ENCODE data around the gene REXO5. TPM values are rescaled to one million over a fixed set of nuclear protein-coding genes. Genes with fewer than 3 reads are reported as not detected.

REXO5 gene
- total RNA-seq, 3 donors from 2014 or later: 4.8 to 13.2 (median 5.9) TPM

DNA sequence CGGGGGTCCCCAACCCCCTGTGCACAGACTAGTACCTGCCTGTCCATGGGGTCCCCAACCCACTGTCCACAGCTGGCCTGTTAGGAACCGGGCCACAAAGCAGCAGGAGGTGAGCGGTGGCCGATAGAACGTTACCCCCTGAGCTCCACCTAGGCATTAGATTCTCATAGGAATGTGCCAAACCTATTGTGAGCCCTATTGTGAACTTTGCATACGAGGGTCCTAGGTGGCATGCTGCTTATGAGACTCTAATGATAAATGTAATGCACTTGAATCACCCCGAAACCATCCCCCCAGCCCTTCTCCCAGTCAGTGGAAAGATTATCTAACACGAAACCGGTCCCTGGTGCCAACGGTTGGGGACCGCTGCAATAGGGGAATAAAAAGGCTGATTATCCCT, 1.5 kb downstream of the REXO5 start:
- no peaks in the 10 kb centered on the region for H3K36me3 ChIP-seq
- TF ChIP-seq POLR2A (IDR thresholded peaks at IDR 0.05) (no peak), POLR2AphosphoS5 (IDR thresholded peaks at IDR 0.05) (no peak)
- TF ChIP-seq, protein P1, sequence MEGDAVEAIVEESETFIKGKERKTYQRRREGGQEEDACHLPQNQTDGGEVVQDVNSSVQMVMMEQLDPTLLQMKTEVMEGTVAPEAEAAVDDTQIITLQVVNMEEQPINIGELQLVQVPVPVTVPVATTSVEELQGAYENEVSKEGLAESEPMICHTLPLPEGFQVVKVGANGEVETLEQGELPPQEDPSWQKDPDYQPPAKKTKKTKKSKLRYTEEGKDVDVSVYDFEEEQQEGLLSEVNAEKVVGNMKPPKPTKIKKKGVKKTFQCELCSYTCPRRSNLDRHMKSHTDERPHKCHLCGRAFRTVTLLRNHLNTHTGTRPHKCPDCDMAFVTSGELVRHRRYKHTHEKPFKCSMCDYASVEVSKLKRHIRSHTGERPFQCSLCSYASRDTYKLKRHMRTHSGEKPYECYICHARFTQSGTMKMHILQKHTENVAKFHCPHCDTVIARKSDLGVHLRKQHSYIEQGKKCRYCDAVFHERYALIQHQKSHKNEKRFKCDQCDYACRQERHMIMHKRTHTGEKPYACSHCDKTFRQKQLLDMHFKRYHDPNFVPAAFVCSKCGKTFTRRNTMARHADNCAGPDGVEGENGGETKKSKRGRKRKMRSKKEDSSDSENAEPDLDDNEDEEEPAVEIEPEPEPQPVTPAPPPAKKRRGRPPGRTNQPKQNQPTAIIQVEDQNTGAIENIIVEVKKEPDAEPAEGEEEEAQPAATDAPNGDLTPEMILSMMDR (IDR thresholded peaks at IDR 0.05): no peak

DNA sequence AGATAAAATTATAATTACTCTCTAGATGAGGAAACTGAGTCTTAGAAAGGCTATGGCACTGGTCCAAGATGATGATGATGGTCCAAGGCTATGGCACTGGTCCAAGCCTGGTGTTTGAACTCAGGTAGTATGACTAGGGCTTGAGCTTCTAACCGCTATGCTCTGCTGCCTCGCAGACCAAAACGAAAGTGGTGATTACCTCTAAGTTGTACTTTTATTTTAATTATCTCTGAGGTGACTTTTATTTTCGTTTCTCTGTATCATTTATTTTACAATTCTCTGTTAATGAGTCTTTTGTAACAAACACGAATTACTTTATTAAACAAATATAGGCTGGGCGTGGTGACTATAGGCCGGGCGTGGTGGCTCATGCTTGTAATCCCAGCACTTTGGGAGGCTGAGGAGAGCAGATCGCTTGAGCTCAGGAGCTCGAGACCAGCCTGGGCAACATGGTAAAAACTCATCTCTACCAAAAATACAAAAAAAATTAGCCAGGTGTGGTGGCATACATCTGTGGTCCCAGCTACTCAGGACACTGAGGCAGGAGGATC, 5.6 kb downstream of the REXO5 start:
- H3K27ac ChIP-seq: no peak overlapping the region
- no peak overlapping the region for H3K4me3 ChIP-seq
- DNase-seq (ENCODE audit: low spot score in 2 of 2): no peak
- H3K4me1 ChIP-seq: no peaks in the 10 kb centered on the region
- H3K36me3 ChIP-seq: no peaks in the 10 kb centered on the region
- no peaks in the 10 kb centered on the region for H3K27me3 ChIP-seq
- intact Hi-C loops (cut with DNase I; ENCODE audit: low total_unique reads): no loop called here
- TF ChIP-seq POLR2A (IDR thresholded peaks at IDR 0.05): no peak
- TF ChIP-seq POLR2AphosphoS5 (IDR thresholded peaks at IDR 0.05): no peak
- TF ChIP-seq, protein P1 (IDR thresholded peaks at IDR 0.05): no peak
- H3K9me3 ChIP-seq: no peaks in the 10 kb centered on the region

More for the DNA sequence above, 1.5 kb downstream of the REXO5 start:
- H3K4me1 ChIP-seq: no peaks in the 10 kb centered on the region
- no peaks in the 10 kb centered on the region for H3K27me3 ChIP-seq
- no peaks in the 10 kb centered on the region for H3K9me3 ChIP-seq
- no peak overlapping the region for H3K4me3 ChIP-seq
- DNase-seq (ENCODE audit: low spot score in 2 of 2): no peak
- H3K27ac ChIP-seq: no peak overlapping the region
- intact Hi-C loops (cut with DNase I; ENCODE audit: low total_unique reads): no loop called here

DNA sequence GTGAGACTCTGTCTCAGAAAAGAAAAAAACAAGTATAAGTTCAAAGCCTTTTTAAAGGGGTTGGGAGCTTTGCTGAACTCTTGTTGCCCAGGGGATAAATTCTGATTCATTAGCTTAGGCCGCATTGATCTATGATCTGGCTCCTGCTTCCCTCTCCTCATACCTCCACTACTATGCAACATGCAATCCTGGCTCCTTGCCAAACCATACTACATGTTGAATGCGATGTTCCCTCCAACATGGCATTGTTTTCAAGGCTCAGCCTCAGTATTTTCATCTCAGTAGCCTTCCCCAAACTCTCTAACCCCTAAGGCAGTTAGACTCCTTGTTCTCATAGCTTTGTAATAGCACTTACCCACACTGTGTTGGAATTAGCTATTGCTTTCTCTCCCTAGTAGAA, 6.2 kb downstream of the REXO5 start:
- H3K27ac ChIP-seq: no peak overlapping the region
- H3K9me3 ChIP-seq: no peaks in the 10 kb centered on the region
- H3K36me3 ChIP-seq: no peaks in the 10 kb centered on the region
- TF ChIP-seq POLR2AphosphoS5 (IDR thresholded peaks at IDR 0.05): no peak
- TF ChIP-seq, protein P1 (IDR thresholded peaks at IDR 0.05): no peak
- H3K4me1 ChIP-seq: no peaks in the 10 kb centered on the region
- intact Hi-C loops (cut with DNase I; ENCODE audit: low total_unique reads): no loop called here
- no peaks in the 10 kb centered on the region for H3K27me3 ChIP-seq
- H3K4me3 ChIP-seq: no peak overlapping the region
- DNase-seq (ENCODE audit: low spot score in 2 of 2): no peak

DNA sequence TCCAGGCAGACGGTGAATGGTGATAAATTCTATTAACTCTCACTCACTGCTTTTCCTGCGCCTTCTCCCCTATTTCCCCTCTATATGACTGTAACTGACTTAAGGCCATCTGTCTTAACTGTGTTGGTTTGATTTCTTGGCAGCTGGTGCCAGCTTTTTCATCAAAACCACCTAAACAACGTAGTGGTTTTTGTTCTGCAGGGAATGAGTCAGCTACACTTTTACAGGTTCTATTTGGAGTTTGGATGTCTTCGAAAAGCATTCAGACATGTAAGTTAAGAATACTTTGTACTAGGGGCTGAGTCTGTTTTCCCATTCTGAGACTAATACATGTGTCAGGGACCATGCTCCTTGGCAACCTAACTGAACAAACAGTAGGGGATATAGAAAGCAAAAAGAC, 8.5 kb downstream of the REXO5 start:
- Histone ChIP-seq H3K27me3 (no peaks in the 10 kb centered on the region), H3K36me3 (no peaks in the 10 kb centered on the region), H3K4me1 (no peaks in the 10 kb centered on the region), H3K27ac (no peak overlapping the region), H3K4me3 (no peak overlapping the region), H3K9me3 (no peaks in the 10 kb centered on the region)
- intact Hi-C loops (cut with DNase I; ENCODE audit: low total_unique reads): no loop called here
- no peak for TF ChIP-seq POLR2A (IDR thresholded peaks at IDR 0.05)
- DNase-seq (ENCODE audit: low spot score in 2 of 2): no peak

DNA sequence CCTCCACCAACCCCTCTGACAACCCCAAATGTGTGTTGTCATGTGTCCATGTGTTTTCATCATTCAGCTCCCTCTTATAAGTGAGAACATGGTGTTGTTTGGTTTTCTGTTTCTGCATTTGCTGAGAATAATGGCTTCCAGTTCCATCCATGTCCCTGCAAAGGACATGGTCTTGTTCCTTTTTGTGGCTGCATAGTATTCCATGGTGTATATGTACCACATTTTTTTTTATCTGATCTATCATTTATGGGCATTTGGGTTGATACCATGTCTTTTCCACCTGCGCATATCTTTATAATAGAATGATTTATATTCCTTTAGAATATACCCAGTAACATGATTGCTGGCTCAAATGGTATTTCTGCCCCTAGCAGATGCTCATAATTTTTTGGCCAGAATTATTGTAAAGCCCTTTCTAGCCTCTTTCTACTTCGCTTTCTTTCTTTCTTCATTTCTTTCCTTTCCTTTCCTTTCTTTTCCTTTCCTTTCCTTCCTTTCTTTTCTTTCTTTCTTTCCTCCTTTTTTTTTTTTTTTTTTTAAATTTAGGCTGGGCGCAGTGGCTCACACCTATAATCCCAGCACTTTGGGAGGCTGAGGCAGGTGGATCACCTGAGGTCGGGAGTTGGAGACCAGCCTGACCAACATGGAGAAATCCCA, 12.7 kb downstream of the REXO5 start:
- H3K36me3 ChIP-seq: no peaks in the 10 kb centered on the region
- TF ChIP-seq, protein P1 (IDR thresholded peaks at IDR 0.05): no peak
- TF ChIP-seq POLR2AphosphoS5 (IDR thresholded peaks at IDR 0.05): no peak
- no peak for TF ChIP-seq POLR2A (IDR thresholded peaks at IDR 0.05)
- H3K27ac ChIP-seq: no peak overlapping the region
- H3K4me1 ChIP-seq: no peaks in the 10 kb centered on the region
- intact Hi-C loops (cut with DNase I; ENCODE audit: low total_unique reads): no loop called here
- H3K4me3 ChIP-seq: no peak overlapping the region
- H3K9me3 ChIP-seq: no peaks in the 10 kb centered on the region
- no peaks in the 10 kb centered on the region for H3K27me3 ChIP-seq
- DNase-seq (ENCODE audit: low spot score in 2 of 2): no peak

Measured in breast epithelium (tissue), 4 donors.